AG08395 (cell line): Measurements from ENCODE around the gene TOMM40.

ENCODE experiments used
- DNase-seq: peaks from one replicate; pipeline ENCODE4 v3.0.0; 2012; ENCODE audit warnings: mixed read lengths, low spot score

Gene TOMM40

DNA sequence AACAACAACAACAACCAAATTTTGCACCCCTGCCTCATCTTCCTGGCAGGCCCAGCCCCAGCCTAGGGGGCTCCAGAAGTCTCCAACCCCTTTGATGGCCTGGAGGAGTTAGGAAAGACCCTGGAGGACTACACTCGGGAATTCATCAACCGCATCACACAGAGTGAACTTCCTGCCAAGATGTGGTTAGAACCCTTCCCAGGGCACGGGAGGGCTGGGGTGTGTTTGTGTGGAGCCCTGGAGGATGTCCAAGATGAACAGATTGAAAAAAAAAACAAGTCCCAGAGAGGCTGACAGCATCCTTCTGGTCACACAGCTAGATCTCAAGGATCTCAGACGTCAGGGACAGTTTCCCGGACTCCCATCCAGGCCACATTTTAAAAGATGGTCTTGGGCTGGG lies 36.7 kb downstream of the TOMM40 start:
- peak; percentile 44 for DNase-seq

DNA sequence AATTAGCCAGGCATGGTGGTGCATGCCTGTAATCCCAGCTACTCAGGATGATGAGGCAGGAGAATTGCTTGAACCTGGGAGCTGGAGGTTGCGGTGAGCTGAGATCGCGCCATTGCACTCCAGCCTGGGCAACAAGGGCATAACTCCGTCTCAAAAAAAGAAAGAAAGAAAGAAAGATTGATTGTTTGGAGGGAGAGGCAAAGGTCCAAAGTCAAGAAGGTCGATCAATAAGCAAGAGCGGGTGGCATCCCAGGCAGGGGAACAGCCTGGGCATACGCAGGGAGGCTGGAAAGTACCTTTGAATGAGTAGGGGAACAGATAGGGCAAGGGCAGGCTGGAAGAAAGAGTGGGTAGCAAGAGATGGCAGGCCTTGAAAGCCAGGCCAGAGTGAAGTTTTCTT lies 39.0 kb downstream of the TOMM40 start:
- DNase-seq = no peak

DNA sequence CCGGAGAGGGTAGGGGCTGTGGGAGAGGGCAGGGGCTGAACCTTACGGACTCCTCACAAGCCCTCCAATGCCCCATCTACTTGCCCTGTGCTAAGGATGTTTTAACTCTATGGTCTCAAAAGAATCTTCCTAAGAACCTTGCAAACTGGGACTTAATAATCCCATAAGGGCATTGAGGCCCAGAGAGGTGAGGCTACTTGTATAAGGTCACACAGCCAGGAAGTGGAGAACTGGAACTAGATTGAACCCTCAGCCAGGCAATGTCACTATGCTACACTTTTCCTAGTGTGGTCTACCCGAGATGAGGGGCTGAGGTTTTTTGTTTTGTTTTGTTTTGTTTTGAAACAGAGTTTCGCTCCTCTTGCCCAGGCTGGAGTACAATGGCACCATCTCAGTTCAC lies 40.5 kb downstream of the TOMM40 start:
- DNase-seq = no peak

DNA sequence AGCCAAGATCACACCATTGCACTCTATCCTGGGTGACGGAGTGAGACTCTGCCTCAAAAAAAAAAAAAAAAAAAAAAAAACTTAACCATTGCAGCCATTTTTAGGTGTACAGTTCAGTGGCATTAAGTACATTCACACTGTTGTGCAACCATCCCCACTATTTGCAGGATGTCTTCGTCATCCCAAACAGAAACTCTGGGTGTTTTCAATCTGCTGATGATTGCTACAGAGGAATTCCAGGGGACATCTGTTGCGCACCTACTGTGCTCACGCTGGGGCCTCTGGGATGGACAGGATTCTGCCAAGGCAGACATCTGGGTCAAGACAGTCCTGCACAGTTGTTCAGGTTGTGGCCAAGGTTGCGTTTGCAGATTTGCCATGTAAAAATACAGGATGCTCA lies 48.6 kb downstream of the TOMM40 start:
- DNase-seq = no peak

DNA sequence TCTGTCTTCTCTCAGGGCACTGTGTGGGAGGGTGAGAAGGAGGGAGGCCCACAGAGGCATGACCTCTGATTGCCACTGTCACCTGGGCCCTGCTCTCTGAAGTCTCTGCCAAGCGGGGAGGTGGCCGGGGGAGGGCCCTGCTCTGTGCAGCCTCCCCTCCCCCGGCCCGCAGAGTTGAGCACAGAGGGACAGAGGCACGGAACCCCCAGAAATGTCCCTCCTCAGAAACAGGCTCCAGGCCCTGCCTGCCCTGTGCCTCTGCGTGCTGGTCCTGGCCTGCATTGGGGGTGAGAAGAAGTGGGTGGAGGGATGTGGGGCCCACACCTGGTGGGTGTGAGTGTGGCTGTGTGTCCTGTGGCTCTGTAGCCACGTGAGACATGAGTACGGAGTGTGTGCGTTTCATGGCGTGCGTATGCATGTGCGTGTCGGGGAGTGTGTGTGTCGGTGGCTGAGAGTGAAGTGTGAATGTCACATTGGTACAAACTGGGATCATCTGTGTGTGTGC lies 51.1 kb downstream of the TOMM40 start, which contains the start of gene APOC4:
Gene APOC4 (plus strand): TSS at position 171 of the 505 bp plus-strand sequence. CDS start 41 bp downstream, at position 212.
- no peak for DNase-seq

DNA sequence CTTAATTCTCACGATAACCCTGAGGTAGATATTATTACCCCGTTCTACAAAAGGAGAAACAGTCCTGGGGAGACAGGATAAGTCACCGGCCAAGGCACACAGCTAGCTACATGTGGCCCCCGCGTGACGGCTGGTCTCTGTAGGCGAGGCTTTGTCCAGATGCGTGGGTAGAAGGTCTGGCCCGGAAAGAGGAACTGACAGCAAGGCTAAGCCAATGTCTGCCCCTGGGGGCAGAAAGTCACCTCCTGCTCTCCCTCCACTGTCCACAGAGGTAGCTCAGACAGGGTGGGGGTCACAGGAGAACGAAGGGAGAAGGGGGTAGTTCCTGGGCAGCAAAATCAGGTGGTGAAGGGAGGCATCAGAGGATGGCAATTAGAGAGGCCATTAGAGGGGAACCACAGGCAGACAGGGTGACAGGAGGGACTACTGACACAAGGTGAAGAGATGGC lies 52.8 kb downstream of the TOMM40 start:
- peak; percentile 42 for DNase-seq

DNA sequence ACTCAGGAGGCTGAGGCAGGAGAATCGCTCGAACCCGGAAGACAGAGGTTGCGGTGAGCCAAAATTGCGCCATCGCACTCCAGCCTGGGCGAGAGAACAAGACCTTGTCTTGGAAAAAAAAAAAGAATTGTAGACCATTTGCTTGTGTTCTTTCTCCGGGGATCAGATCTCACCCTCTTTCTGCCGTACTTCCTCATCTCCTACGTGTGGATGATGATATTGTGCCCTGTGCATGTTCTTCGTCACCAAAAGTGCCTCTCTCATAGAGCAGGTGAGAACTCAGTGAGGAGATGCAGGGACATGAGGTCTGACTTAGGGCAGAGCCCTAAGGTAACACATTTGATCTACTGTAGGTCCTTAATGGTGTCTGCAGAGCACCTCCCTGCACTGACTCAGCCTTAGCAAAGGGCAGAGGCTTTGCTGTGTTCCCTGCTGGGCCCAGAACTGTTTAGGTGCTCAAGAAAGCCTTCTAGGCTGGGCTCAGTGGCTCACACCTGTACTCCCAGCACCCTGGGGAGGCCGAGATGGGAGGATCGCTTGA lies 56.1 kb downstream of the TOMM40 start:
- DNase-seq = no peak

DNA sequence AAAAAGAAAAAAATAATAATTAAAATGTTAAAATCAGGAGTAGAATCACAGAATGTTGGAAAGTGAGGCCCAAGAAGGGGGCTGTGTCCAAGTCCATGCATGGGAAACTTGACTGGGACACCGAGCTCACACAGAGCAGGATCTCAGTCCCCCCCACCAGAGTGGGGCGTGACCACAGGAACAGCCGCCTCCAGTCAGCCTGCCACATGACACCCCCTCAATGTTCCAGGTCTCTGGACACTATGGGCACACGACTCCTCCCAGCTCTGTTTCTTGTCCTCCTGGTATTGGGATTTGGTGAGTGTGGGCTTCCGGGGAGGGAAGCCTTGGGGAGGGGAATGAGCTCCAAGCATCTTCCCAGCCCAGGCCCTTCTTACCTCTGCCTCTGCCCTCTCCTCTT lies 57.2 kb downstream of the TOMM40 start:
- DNase-seq = no peak

DNA sequence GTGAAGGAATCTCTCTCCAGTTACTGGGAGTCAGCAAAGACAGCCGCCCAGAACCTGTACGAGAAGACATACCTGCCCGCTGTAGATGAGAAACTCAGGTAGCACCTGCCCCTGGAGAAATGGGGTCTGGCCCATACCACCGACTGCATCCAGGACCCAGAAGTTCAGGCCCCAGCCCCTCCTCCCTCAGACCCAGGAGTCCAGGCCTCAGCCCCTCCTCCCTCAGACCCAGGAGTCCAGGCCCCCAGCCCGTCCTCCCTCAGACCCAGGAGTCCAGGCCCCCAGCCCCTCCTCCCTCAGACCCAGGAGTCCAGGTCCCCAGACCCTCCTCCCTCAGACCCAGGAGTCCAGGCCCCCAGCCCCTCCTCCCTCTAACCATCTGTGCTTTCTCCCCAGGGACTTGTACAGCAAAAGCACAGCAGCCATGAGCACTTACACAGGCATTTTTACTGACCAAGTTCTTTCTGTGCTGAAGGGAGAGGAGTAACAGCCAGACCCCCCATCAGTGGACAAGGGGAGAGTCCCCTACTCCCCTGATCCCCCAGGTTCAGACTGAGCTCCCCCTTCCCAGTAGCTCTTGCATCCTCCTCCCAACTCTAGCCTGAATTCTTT lies 57.8 kb downstream of the TOMM40 start:
- no peak for DNase-seq

DNA sequence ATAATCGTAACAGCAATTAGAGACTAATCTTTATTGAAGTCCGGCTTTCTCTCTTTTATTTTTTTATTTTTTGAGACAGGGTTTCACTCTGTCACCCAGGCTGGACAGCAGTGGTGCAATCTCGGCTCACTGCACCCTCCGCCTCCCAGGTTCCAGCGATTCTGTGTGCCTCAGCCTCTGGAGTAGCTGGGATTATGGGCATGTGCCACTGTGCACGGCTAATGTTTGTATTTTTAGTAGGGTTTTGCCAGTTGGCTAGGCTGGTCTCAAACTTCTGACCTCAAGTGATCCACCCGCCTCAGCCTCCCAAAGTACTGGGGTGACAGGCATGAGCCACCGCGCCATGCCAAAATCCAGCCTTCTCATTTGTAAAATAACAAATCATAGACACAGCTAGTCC lies 58.5 kb downstream of the TOMM40 start:
- no peak for DNase-seq

DNA sequence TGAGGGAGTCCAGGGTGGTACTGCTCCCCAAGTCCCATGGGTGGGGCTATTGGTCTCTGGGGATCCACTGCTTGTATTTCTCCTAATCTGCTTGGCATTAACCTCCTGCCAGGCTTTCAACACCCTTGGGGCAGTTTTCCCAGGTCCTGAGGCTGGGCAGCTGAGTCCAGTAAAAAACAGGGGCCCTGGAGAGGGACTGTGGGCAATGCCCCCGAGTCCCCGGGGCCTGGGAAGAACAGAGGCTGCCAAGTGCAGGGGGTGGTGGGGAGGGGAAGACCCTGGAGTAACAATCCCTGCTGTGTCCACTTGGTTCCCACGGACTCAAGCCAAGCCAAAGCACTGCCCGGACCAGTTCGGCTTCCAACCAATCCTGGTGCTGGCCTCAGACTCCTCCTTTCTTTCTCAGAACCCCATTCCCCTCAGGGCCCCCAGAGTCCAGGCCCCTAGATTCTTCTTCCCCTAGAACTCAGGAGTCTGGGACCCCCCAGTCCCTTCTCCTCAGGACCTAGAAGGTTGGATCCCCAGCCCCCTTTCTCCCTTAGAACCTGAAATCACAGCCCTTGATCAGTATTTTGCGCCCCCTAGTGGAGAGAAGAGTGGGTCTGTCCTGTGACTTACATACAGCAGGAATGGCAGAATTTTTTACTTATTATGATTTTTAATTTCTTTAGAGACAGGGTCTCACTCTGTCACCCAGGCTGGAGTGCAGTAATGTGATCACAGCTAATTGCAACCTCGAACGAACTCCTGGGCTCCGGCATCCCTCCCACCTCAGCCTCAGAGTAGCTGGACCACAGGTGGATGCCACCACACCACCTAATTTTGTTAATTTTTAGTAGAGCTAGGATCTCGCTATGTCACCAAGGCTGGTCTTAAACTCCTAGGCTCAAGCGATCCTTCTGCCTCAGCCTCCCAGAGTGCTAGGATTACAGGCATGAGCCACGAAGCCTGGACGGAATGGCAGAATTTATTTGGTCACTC lies 60.4 kb downstream of the TOMM40 start:
- DNase-seq = peak; percentile 86
